PC-3 (cell line): Measurements from ENCODE around the gene SH3RF1. TPM values are rescaled to one million over a fixed set of nuclear protein-coding genes. Genes with fewer than 3 reads are reported as not detected.

ENCODE experiments used
- ATAC-seq: fragments of 200-7000 bp; cut with Tn5 transposase; 2 replicates; pipeline ENCODE4 v1.9.1; 2020; ENCODE audit warnings: mild to moderate bottlenecking, moderate library complexity
- BruUV-seq: library from RNA; stranded (reverse); fragments of 400-500 nt; replicated peaks from 2 replicates; lab custom pipeline; 2021; lab: Mats Ljungman, UMichigan
- CTCF ChIA-PET: fragments of 300-600 bp; sonication (Branson Sonifier 250); formaldehyde crosslinking; loops from one replicate; lab custom pipeline; 2022; ENCODE audit warnings: antibody characterized with exemption; lab: Charles Lee
- POLR2A ChIA-PET: fragments of 300-600 bp; sonication (Branson Sonifier 250); formaldehyde crosslinking; loops from one replicate; lab custom pipeline; 2022; ENCODE audit warnings: antibody characterized with exemption; ENCODE audit not compliant: unreplicated experiment; lab: Charles Lee
- DNase-seq: peaks from one replicate; pipeline ENCODE4 v3.0.0-alpha.2; 2015
- H2AFZ ChIP-seq: fragments of 300-600 bp; sonication (generic); 2 replicates; pipeline ENCODE4 v1.6.0; 2016; ENCODE audit warnings: antibody characterized with exemption, low read length
- H3F3A ChIP-seq: fragments of 300-600 bp; sonication (generic); one replicate; pipeline ENCODE4 v1.6.0; 2017; ENCODE audit warnings: antibody characterized with exemption, low read length, control low read depth, mild to moderate bottlenecking; ENCODE audit not compliant: unreplicated experiment
- H3K27ac ChIP-seq: fragments of 300-600 bp; sonication (generic); 2 replicates; pipeline ENCODE4 v1.5.1; 2016; ENCODE audit warnings: mild to moderate bottlenecking, low read length
- H3K27me3 ChIP-seq: fragments of 300-600 bp; sonication (generic); 2 replicates; pipeline ENCODE4 v1.6.1; 2016; ENCODE audit warnings: low read length, mixed read lengths
- H3K36me3 ChIP-seq: fragments of 300-600 bp; sonication (generic); 2 replicates; pipeline ENCODE4 v1.6.1; 2016; ENCODE audit warnings: low read depth, mixed run types, low read length, mixed read lengths
- H3K4me1 ChIP-seq: fragments of 300-600 bp; sonication (generic); 2 replicates; pipeline ENCODE4 v1.5.1; 2016; ENCODE audit warnings: low read length; ENCODE audit not compliant: insufficient read depth
- H3K4me2 ChIP-seq: fragments of 300-600 bp; sonication (generic); 2 replicates; pipeline ENCODE4 v1.6.0; 2016; ENCODE audit warnings: low read length
- H3K4me3 ChIP-seq: fragments of 300-600 bp; sonication (generic); 2 replicates; pipeline ENCODE4 v1.5.1; 2016; ENCODE audit warnings: mild to moderate bottlenecking, low read length, mixed read lengths
- H3K79me2 ChIP-seq: fragments of 300-600 bp; sonication (generic); 2 replicates; pipeline ENCODE4 v1.6.1; 2017; ENCODE audit warnings: low read length, mixed read lengths
- H3K9ac ChIP-seq: fragments of 300-600 bp; sonication (generic); 2 replicates; pipeline ENCODE4 v1.6.0; 2016; ENCODE audit warnings: mild to moderate bottlenecking, low read length
- H3K9me2 ChIP-seq: fragments of 300-600 bp; sonication (generic); replicated peaks from 2 replicates; pipeline ENCODE4 v1.6.1; 2016; ENCODE audit warnings: mixed run types, low read length, mixed read lengths
- H3K9me3 ChIP-seq: fragments of 300-600 bp; sonication (generic); 2 replicates; pipeline ENCODE4 v1.6.1; 2016; ENCODE audit warnings: low read length, mixed read lengths
- H4K20me1 ChIP-seq: fragments of 300-600 bp; sonication (generic); 2 replicates; pipeline ENCODE4 v1.6.1; 2016; ENCODE audit warnings: low read length, mixed read lengths
- EZH2 ChIP-seq: fragments of 300-600 bp; sonication (generic); IDR thresholded peaks from one replicate; pipeline ENCODE4 v1.6.1; 2017; ENCODE audit warnings: antibody characterized with exemption, mild to moderate bottlenecking, low read length; ENCODE audit not compliant: unreplicated experiment
- EZH2phosphoT487 ChIP-seq: fragments of 300-600 bp; sonication (generic); IDR thresholded peaks from 2 replicates; pipeline ENCODE4 v1.6.1; 2018; ENCODE audit warnings: mild to moderate bottlenecking, antibody characterized with exemption, low read length, borderline replicate concordance
- intact Hi-C: fragments of 100-400 bp; cut with micrococcal nuclease; formaldehyde crosslinking; loops from 2 replicates; pipeline ENCODE4 v1.9.0; 2023
- total RNA-seq: library from RNA; depleted of rRNA; stranded (reverse); fragments of >200 nt; gene quantifications from 2 replicates; pipeline ENCODE4 v1.2.3, GENCODE V29; 2014
- TF ChIP-seq, protein P1 (sequence below): fragments of 300-600 bp; sonication (generic); conservative IDR thresholded peaks from 2 replicates; pipeline ENCODE4 v1.5.1; 2017; ENCODE audit warnings: antibody characterized with exemption, low read depth, mild to moderate bottlenecking, low read length

Gene SH3RF1
- total RNA-seq, 1 experiment from 2014 or later = 21.0 TPM

DNA sequence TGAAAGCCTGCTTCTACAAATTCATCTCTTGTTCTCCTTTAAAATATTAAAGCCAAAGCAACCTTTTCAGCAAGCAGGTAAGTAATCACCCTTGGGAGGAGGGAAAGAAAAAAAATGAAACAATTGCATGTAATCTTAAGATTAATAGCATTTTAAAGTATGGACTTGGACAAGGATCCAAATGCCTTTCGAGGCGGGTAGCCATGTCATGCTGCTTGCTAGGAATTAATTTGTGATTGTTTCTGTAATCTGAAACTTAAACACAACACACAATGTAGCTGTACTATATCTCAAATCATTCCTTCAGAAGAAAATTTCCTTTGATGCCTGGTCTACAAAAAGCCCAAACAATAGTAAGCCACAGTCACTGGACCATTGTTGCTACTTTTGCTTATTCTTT, 148.3 kb downstream of the SH3RF1 start:
- TF ChIP-seq, protein P1, sequence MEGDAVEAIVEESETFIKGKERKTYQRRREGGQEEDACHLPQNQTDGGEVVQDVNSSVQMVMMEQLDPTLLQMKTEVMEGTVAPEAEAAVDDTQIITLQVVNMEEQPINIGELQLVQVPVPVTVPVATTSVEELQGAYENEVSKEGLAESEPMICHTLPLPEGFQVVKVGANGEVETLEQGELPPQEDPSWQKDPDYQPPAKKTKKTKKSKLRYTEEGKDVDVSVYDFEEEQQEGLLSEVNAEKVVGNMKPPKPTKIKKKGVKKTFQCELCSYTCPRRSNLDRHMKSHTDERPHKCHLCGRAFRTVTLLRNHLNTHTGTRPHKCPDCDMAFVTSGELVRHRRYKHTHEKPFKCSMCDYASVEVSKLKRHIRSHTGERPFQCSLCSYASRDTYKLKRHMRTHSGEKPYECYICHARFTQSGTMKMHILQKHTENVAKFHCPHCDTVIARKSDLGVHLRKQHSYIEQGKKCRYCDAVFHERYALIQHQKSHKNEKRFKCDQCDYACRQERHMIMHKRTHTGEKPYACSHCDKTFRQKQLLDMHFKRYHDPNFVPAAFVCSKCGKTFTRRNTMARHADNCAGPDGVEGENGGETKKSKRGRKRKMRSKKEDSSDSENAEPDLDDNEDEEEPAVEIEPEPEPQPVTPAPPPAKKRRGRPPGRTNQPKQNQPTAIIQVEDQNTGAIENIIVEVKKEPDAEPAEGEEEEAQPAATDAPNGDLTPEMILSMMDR = no peak
- TF ChIP-seq EZH2 (no peak), EZH2phosphoT487 (no peak)
- ChIA-PET CTCF (no interaction called here), POLR2A (no interaction called here)
- DNase-seq (no peak), ATAC-seq (no peak)
- Histone ChIP-seq H3K79me2 (no peaks in the 10 kb centered on the region), H3K27ac (no peak overlapping the region), H3K36me3 (peaks cover 48% of the 10 kb centered on the region), H3K27me3 (no peaks in the 10 kb centered on the region), H3K9me3 (no peaks in the 10 kb centered on the region), H3F3A (peaks cover under 1% of the 10 kb centered on the region), H3K9ac (no peak overlapping the region), H3K4me1 (peaks cover 4% of the 10 kb centered on the region), H3K4me2 (no peak overlapping the region), H4K20me1 (no peaks in the 10 kb centered on the region), H3K4me3 (no peak overlapping the region), H3K9me2 (no peaks in the 10 kb centered on the region), H2AFZ (no peak overlapping the region)
- intact Hi-C loops = no loop called here
- BruUV-seq = no TSS peak

DNA sequence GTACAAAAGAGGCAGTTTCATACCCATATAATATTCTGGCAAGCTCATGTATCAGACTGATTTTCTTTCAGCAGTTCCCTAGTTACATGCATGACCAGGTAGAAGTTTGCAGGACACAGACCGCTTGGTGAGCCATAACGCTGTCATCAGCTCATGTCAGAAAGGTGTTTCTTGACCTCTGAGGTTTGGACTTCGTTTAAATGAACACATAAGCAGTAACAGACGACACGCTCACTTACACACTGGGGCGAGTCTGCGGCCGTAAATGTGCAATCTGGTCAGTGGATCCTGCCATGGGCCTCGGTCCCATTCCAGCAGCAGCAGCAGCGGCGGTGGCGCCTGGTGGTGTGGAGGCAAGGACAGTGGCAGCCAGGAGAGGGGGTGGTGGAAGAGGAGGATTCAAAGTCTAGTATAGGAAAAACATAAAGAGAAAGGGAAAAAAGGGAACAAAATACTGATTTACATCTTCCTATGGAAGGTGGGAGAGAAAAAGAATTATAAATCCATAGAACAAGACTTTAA, 148.8 kb downstream of the SH3RF1 start:
- H3K27ac ChIP-seq = no peak overlapping the region
- DNase-seq (peak; percentile 11), ATAC-seq (no peak)
- H3F3A ChIP-seq = peaks cover 3% of the 10 kb centered on the region
- H3K4me2 ChIP-seq = no peak overlapping the region
- H3K9me3 ChIP-seq = no peaks in the 10 kb centered on the region
- no peak overlapping the region for H3K9ac ChIP-seq
- no peak overlapping the region for H3K4me3 ChIP-seq
- peaks cover 48% of the 10 kb centered on the region for H3K36me3 ChIP-seq
- ChIA-PET POLR2A (no interaction called here), CTCF (no interaction called here)
- intact Hi-C loops = no loop called here
- TF ChIP-seq EZH2phosphoT487 (no peak), EZH2 (no peak)
- TF ChIP-seq, protein P1 = no peak
- no peaks in the 10 kb centered on the region for H3K27me3 ChIP-seq
- H3K79me2 ChIP-seq = no peaks in the 10 kb centered on the region
- H3K4me1 ChIP-seq = peaks cover 9% of the 10 kb centered on the region
- H2AFZ ChIP-seq = no peak overlapping the region
- no peaks in the 10 kb centered on the region for H3K9me2 ChIP-seq
- H4K20me1 ChIP-seq = no peaks in the 10 kb centered on the region
- BruUV-seq = no TSS peak

DNA sequence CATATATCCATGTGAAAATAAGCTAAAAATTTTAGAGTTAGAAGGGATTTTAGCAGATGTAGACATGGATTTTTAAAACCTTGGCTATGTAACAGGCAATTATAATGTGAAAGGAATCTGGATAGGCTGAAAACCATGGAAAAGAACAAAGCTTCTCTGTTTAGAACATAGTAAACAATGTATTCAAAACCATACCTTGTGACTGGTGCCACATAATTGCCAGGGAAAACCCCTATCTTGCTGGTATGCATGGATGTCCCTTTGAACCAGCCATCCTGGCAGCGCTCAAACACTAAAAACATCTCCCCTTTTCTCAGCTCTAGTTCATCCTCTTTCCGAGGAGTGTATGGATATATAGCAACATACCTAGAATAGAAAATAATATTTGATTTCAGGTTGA, 150.1 kb downstream of the SH3RF1 start:
- no peaks in the 10 kb centered on the region for H3K27me3 ChIP-seq
- H3K4me1 ChIP-seq = peaks cover 22% of the 10 kb centered on the region
- H3F3A ChIP-seq = peaks cover 7% of the 10 kb centered on the region
- intact Hi-C loops = no loop called here
- peaks cover 43% of the 10 kb centered on the region for H3K36me3 ChIP-seq
- H3K79me2 ChIP-seq = no peaks in the 10 kb centered on the region
- no peaks in the 10 kb centered on the region for H3K9me3 ChIP-seq
- H2AFZ ChIP-seq = no peak overlapping the region
- no peaks in the 10 kb centered on the region for H4K20me1 ChIP-seq
- H3K4me3 ChIP-seq = no peak overlapping the region
- POLR2A ChIA-PET = no interaction called here
- DNase-seq = no peak
- no peak overlapping the region for H3K27ac ChIP-seq
- TF ChIP-seq, protein P1 = no peak
- TF ChIP-seq EZH2 (no peak), EZH2phosphoT487 (no peak)
- no peak overlapping the region for H3K4me2 ChIP-seq
- no peak overlapping the region for H3K9ac ChIP-seq
- no peaks in the 10 kb centered on the region for H3K9me2 ChIP-seq
- BruUV-seq = no TSS peak
- CTCF ChIA-PET = no interaction called here
- ATAC-seq = no peak
